ENCODE data around the gene JMJD8. TPM values are rescaled to one million over a fixed set of nuclear protein-coding genes. Genes with fewer than 3 reads are reported as not detected.
A peak's percentile ranks its signal among the peaks of the same experiment; 100 is the strongest.
"Not testable (repeated sequence)": the region's sequence is repeated elsewhere in the genome, so short reads cannot be mapped to it uniquely, and the experiment has no call there.

The JMJD8 gene
- total RNA-seq, 1 donor from 2014 or later, result 10.2 TPM

DNA sequence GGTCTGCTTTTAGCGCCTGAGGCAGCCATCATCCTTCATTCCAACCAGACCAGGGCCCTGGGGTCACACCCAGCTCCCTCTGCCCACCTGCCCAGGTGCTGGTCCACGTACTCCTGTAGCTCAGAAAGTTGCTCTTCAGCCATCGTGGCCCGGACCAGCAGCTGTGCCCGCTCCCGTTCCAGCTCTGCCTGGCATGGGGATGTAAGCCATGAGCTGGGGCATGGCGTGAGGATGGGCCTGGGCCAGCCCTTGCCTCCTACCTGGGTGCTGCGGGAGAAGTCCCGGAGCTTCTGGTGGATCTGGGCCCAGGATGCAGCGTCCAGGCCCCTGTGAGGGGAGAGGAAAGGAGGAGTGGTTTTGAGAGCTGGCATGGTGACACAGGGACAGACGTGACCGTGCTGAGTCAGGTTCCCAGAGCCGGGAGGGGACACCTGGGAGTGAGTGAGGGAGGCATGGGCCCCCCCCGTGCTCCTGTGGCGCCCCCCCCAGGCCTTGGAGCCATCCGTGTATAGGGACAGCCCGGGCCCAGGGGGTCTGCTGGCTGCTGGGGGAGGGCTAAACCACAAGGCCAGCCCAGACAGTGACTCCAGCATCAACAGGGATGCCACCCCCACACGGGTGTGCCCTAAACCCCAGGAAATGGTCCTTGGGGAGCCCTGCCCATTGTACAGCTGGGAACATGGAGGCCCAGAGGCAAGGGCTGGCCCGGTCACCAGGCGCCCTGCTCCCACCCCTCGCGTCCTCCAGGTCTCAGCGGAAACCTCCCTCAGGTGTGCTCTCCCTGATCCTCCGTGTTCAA, 38.9 kb upstream of the JMJD8 start:
- no peak for FAIRE-seq

DNA sequence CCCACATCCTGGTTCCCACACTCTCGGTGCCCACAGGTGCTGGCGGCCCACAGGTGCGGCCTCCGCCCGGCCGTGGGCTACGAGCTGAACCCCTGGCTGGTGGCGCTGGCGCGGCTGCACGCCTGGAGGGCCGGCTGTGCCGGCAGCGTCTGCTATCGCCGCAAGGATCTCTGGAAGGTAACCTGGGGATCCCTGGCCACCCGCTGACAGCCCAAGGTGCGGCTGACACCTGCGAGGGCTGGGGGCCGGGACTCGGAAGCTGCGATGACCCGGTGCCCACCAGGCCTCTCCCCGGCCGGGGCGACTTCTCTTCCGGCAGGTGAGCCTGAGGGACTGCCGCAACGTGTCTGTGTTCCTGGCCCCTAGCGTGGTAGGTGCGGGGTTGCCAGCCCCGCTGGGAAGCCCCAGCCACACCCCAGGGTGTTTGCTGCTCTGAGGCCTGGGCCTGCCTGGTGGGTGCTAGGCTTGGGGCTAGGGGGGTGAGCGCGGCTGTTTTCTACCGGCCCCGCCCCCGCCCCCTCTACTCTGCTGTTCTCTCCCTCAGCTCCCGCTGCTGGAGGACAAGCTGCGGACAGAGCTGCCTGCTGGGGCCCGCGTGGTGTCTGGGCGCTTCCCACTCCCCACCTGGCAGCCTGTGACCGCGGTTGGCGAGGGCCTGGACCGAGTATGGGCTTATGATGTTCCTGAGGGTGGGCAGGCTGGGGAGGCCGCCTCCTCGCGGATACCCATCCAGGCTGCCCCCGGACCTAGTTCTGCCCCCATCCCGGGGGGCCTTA, 37.8 kb upstream of the JMJD8 start:
- DNase-seq (ENCODE audit: low spot score in 2 of 2) (no peak), FAIRE-seq (no peak)

More for the DNA sequence above, 38.9 kb upstream of the JMJD8 start:
- DNase-seq (ENCODE audit: low spot score in 2 of 2), result no peak

DNA sequence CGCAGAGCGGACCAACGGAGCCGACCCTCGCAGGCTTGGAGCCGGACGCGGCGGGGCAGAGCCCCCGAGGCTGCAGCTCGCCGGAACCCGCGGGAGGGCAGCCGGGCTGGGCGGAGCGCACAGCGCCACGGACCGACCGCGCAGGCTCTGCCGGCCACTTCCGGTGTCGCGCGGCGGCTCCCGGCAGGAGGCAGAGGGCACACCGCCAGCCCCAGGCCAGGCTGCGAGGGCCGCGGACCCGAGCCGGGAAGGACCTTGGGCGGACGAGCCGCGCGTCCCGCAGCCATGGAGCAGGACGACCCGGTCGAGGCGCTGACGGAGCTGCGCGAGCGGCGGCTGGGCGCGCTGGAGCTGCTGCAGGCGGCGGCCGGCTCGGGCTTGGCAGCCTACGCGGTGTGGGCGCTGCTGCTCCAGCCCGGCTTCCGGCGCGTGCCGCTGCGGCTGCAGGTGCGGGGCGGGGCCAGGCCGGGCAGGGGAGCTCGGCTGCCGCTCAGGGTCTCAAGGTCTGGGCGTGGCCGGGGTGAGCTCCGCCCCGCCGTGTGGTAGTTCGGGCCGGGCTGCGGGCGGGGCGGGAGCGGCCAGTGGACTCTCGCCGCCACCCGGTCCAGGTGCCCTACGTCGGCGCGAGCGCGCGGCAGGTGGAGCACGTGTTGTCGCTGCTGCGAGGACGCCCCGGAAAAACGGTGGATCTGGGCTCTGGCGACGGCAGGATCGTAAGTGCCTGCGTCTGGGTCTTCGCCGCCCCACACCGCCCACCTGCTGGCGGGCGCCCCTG, 37.0 kb upstream of the JMJD8 start, which contains the start of gene ANTKMT:
Gene ANTKMT, plus strand, starts transcription at position 157 of the 775 bp plus-strand sequence. Its CDS starts 129 bp downstream, at position 286.
- no peak for FAIRE-seq

DNA sequence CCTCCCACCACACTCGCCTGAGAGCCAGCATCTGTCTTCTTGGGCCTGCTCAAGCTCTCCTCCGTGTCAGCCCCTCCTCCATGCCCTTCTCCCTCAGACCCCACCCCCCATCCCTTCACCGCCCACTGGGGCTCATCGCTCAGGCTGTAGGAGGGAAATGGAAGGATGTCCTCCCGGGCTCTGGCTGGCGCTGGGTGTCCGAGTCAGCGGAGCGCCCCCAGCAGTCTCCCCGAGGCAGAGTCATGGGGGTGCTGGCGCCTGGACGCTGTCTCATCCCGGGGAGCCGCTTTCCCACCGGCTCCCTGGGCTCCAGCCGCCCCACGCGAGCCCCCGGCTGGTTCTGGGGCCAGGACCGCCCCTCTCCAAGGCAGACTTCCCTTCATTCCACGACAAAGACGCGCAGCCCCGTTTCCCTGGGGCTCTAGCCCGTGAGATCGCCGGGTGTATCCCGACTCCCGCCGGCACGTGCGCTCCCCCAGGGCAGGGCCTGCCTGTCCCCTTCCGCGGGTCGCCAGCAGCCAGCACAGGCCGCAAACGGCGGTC, 36.4 kb upstream of the JMJD8 start:
- DNase-seq (ENCODE audit: low spot score in 2 of 2) (peak; percentile 75), FAIRE-seq (no peak)

More for the DNA sequence above, 37.0 kb upstream of the JMJD8 start, which contains the start of gene ANTKMT:
- peak; percentile 90 to 97 for DNase-seq (ENCODE audit: low spot score in 2 of 2)

DNA sequence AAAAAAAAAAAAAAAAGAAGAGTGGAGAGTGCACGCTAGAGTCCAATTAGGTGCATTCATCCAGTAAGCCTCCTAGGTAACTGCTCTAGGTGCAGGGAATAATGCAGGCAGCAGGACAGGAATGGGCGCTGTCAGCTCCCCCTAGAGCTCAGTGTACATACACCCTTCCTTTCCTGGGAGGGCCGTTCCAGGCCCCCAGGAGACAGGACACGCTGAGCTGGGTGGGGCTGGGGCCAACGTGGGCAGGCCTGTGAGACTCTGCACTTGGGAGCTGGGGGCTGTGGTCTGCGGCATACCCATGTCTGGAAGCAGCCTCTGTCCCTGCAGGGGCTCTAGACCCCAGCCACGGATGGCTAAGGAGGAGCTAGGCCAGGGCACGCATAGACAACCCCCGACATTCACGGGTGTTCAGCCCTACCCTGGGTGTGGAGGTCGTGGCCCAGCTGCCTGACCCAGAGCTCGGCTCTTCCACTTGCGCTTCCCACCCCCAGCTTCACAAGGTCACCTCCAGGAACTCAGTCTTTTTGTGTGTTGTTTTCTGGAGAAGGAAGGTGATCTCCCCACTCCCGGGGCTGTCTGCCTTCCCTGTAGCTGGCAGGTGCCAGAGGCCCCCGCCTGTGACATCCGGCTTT, 35.8 kb upstream of the JMJD8 start:
- FAIRE-seq (no peak), DNase-seq (ENCODE audit: low spot score in 2 of 2) (no peak)

DNA sequence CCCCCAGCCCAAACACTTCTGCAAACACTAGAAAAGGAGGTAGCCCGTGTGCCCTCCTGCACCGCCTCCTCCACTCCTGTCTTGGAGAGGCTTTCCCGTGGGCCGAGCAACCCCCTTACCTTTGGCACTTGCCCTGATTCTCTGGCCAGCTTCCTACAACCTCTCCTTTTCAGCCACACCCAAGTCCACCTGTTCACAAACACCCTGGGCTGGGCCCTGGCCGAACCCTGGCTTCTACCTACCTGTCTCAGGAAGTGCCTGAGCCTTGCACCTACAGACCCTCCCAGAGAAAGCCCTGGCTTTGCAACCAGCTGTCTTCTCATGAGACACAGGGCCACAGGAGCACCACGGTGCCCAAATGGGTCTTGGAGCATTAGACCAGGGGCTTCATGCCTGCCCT, 34.8 kb upstream of the JMJD8 start:
- no peak for DNase-seq (ENCODE audit: low spot score in 2 of 2)
- no peak for FAIRE-seq

DNA sequence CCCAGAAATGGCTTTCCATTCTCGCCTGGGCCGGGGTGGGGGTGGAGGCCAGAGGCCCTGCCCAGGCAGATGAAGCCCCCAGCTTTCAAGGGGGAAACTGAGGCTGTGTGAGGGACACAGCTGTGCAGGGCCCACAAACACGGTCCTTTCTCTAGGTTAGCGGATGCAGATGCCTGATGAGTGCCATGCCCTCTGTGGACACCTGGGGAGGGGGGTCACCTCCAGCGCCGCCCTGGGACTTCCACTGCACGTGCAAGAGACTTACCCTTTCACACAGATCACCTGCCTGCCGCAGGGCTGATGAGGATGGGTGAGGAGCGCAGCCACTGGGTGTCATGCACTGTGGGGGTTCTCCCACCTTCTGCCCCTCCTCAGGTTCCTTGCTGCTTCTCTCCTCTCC, 34.3 kb upstream of the JMJD8 start:
- FAIRE-seq, result no peak
- DNase-seq (ENCODE audit: low spot score in 2 of 2), result no peak

DNA sequence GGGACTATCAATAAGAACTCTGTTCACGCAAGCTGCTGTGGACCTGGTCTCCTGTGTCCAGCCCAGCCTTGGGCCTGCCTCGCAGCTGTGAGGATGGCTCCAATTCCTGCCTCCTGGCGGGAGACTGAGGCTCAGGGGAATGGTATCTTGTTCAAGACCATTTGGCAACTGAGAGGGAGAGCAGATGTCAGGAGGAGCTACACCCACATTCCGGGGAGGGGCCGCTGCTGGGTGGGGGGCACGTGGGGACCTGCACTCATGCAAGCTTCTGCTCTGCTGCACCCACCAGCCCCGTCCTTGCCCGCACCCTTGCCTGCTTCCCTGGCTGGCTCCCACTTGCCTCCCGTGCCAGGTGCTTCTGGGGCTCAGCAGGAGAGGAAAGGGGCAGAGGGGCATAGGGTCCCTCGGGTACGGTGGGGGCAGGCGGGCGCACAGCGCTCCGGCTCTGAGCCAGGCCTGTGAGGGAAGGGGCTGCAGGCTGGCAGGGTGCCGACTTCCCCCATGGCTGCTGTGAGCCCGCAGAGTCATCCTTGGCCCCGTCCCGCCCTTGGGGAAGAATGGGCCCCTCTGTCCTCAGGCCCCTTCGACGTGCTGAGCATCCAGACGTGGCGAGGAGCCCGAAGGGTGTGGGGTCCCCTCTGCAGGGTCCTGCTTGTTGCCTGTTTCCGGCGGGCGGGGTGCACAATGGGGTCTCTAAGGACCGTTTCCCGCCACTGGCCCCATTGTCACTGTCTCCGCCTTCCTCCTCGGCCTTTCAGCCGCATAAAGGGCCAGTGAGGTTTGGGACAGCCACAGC, 33.5 kb upstream of the JMJD8 start:
- FAIRE-seq (no peak), DNase-seq (ENCODE audit: low spot score in 2 of 2) (no peak)

DNA sequence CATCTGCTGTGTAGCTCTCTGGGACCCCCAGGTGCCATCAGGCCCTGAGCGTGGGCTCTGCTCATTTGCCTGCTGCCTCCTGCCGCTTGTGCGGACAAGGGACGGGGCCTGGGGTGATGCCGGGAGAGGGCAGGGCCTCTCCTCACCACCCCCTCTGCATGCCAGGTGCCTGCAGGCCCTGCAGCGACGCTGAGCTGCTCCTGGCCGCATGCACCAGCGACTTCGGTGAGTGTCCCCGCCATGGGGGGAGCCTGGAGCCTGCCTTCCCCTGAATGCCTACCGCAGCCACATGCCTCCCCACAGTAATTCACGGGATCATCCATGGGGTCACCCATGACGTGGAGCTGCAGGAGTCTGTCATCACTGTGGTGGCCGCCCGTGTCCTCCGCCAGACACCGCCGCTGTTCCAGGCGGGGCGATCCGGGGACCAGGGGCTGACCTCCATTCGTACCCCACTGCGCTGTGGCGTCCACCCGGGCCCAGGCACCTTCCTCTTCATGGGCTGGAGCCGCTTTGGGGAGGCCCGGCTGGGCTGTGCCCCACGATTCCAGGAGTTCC, 32.7 kb upstream of the JMJD8 start:
- no peak for DNase-seq (ENCODE audit: low spot score in 2 of 2)
- no peak for FAIRE-seq

DNA sequence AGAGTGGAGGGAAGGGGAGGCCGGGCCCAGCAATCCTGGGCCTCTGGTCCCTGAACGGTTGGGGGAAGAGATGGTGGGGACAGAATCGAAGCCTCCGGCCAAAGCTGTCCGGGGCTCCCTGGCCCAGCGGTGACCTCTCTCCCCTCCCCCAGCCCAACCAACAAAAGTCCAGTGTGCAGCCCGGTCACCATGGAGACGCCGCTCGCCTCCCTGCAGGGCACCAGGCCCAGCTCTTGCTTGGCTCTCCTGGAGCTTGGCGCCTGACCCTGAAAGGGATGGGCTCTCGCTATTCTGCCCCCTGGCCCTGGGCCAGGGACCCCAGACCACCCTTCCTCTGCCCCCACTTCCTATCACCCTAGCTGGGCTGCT, 32.0 kb upstream of the JMJD8 start:
- DNase-seq (ENCODE audit: low spot score in 2 of 2) (peak; percentile 79 to 93), FAIRE-seq (no peak)

DNA sequence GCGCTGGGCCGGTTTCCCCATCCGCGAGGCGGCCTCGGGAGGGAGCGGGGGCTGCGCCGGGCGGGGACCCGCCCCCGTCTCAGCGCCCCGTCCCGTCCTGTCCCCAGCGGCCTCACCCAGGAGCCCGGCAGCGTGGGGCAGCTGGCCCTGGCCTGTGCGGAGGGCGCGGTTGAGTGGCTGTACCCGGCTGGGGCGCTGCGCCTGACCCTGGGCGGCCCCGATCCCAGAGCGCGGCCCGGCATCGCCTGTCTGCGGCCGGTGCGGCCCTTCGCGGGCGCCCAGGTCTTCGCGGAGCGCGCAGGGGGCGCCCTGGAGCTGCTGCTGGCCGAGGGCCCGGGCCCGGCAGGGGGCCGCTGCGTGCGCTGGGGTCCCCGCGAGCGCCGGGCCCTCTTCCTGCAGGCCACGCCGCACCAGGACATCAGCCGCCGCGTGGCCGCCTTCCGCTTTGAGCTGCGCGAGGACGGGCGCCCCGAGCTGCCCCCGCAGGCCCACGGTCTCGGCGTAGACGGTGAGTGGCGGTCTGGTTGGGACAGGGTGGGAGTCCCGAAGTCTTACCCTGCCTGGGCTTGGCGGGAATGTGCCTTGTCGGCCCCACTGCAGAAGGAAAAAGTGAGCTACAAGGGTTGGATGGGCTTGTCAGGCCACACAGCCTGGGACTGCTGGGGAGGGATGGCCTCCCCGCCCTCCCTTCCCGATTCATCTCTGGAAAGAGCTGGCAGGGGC, 31.5 kb upstream of the JMJD8 start:
- DNase-seq (ENCODE audit: low spot score in 2 of 2), result peak in 1 of 2 donors; percentile 72
- no peak for FAIRE-seq

DNA sequence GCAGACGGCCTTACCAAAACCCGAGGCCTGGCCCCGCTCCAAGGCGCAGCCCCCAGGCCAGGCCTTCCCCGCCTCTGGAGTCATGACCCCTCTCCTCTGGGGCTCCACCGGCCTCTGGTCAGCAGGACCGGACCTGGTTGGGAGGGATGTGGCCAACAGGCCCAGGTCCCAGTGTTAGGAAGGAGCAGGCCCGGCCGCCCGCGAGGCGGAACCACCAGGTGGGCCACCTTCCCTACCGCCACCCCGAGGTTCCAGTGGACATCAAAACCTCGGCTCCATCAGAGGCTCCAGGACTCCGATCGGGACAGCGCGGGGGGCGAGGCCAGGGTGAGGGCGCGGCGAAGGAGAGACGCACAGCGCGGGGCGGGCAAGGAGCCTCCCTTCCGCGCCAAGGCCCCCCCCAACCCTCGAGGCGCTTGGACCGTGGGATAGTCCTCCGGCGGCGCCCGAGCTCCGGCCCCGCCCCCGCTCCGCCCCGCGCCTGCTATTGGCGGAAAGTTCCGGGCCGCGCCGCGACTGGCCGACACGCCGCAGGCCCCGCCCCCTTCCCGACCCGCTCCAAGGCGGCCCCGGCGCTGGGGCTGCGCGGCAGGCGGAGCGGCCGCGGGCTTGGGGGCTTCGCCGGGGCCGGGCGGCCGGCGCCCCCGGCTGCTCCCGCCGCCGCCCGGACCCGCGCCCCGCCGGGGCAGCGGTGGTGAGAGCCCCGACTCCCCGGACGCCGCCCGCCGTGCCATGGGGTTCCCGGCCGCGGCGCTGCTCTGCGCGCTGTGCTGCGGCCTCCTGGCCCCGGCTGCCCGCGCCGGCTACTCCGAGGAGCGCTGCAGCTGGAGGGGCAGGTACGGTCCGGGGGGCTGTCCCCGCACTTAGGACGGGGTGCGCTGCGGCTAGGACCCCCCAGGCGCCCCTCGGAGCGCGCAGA, 30.7 kb upstream of the JMJD8 start, which contains the start of gene METRN:
Gene METRN, plus strand, starts transcription at position 561 of the 919 bp plus-strand sequence. Its CDS starts 172 bp downstream, at position 733.
- DNase-seq (ENCODE audit: low spot score in 2 of 2) (peak; percentile 99), FAIRE-seq (no peak)

DNA sequence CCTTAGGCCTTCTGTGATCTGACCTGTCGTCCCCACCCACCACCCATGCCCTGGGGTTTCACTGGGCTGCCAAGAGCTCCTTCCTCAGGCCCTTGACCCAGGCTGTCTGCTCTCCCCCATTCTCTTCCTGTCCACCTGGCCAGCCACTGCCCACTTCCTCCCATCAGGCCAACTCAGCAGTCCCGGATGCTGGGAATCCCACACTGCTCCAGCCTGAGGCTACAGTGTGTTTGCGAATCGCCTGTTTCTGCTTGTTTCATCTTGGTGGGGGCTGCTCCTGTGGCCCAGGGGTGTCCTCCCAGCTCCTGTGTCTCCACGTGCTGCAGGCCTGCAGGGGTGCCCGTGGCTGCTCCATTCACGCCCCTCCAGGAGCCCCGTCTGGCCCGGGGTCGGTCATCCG, 29.9 kb upstream of the JMJD8 start:
- no peak for DNase-seq (ENCODE audit: low spot score in 2 of 2)
- FAIRE-seq, result no peak

DNA sequence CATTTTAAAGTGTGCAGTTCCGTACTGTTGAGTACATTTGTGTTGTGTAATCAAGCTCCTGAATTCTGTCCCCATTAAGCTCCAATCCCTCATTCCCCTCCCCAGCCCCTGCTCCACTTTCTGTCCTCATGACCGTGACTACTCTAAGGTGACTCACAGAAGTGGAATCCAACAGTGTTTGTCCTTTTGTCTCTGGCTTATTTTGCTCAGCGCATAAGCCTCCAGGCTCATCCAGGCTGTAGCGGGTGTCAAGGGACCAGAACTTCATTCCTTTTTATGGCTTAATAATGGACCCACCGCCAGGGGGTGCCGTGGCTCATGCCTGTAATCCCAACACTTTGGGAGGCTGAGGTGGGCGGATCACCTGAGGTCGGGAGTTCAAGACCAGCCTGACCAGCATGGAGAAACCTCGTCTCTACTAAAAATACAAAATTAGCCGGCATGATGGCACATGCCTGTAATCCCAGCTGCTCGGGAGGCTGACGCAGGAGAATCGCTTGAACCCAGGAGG, 28.7 kb upstream of the JMJD8 start:
- FAIRE-seq; DNase-seq (ENCODE audit: low spot score in 2 of 2): not testable (repeated sequence)

DNA sequence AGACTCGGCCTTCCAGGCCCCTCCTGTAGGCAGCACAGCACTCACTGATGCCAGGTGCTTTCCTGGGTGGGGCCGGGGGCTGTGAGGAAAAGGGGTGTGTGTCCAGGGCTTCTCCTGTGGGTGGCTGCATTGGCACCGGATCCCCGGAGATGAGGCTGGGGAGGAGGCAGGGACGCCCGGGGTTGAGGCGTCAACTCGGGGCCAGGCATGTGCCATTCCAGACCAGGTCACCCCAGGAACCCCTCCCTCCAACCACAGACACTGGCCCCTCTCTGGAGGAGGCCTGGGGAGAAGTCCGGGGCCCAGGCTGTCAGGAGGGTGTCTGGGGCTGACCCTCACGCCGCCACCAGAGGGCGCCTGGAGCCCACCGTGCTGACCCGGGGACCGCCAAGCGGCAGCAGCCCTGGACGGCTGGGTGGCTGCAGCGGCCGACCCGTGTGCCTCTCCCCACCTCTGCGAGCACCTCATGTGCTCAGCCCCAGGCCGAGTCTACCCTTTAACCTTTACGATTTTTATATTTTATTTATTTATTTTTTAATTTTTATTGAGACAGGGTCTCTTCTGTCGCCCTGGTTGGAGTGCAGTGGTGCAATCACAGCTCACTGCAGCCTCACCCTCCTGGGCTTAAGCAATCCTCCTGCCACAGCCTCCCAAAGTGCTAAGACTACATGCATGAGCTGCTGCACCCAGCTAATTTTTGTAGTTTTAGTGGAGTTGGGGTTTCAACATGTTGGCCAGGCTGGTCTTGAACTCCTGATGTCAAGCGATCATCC, 27.6 kb upstream of the JMJD8 start:
- FAIRE-seq, result no peak
- peak; percentile 89 to 90 for DNase-seq (ENCODE audit: low spot score in 2 of 2)

DNA sequence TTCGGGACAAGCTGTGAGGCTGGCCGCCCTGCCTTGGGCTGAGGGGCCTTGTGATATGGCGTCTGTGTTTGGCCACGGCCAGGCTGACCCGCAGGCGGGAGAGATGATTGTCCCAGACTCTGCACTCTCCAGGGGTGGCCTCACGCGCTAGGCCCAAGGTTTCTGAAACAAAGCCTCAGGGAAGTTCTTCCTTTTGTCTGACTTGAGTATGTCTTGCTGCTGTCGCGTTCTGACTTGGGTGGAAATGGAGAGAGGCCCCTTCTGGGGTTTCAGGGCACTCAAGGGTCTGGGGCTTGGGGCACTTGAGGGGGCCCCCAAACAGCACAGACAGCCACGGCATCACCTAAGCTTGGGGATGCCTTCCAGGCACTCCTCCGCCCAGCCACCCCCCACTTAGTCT, 26.9 kb upstream of the JMJD8 start:
- no peak for FAIRE-seq
- no peak for DNase-seq (ENCODE audit: low spot score in 2 of 2)
